ENCODE results near the gene SMAD5.

SMAD5 gene

GRCh38 chr5:136132557-136133221, at the start of gene SMAD5:
SMAD5 (plus strand) TSS chr5:136132845; CDS start chr5:136153761, 20,916 bp downstream.
- no peak within 1 kb of the TSS for H3K27ac ChIP-seq (ENCODE audit: low read length)
- peak; percentile 89 for DNase-seq (ENCODE audit: low read depth, low spot score)
- H3K4me1 ChIP-seq (ENCODE audit: control insufficient read depth, insufficient read depth, low read length), result no peaks in the 10 kb centered on the region
- H3K36me3 ChIP-seq (ENCODE audit: control insufficient read depth, insufficient read depth, low read length), result no peaks in the 10 kb centered on the region
- no CpG with 5 or more reads among the region's 81 CpGs for WGBS (ENCODE audit: insufficient coverage, insufficient read length)
- H3K4me3 ChIP-seq (ENCODE audit: low read length), result peak within 1 kb of the TSS; percentile 91
- H3K9me3 ChIP-seq (ENCODE audit: control insufficient read depth, insufficient read depth, low read length), result no peaks in the 10 kb centered on the region
- no peaks in the 10 kb centered on the region for H3K27me3 ChIP-seq (ENCODE audit: control insufficient read depth, insufficient read depth, low read length)

DNA sequence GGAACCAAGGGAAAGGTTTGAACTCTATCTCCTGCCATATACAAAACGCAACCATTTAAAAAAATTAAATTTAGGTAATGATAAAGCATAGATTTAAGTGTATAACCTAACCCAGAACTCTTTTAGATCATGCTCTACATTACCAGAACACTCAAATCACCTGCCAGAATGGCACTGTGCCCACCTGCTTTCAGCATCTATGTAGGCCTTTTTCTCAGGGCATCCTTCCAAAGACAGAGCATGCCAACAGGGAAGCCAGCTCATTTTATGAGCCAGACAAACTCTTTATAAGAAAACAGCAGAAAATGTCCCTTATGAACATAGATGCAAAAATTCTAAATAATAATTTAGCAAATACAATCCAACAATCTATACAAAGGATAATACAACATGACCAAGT, 47.9 kb upstream of the SMAD5 start:
- no peak overlapping the region for H3K4me3 ChIP-seq (ENCODE audit: low read length)
- no peak overlapping the region for H3K27ac ChIP-seq (ENCODE audit: low read length)
- H3K4me1 ChIP-seq (ENCODE audit: control insufficient read depth, insufficient read depth, low read length), result no peaks in the 10 kb centered on the region; the same call in 1 of the 2 replicates
- no peaks in the 10 kb centered on the region for H3K36me3 ChIP-seq (ENCODE audit: control insufficient read depth, insufficient read depth, low read length)
- H3K27me3 ChIP-seq (ENCODE audit: control insufficient read depth, insufficient read depth, low read length), result no peaks in the 10 kb centered on the region
- DNase-seq (ENCODE audit: low read depth, low spot score), result no peak
- WGBS (ENCODE audit: insufficient coverage, insufficient read length), result no CpG with 5 or more reads among the region's 1 CpG
- H3K9me3 ChIP-seq (ENCODE audit: control insufficient read depth, insufficient read depth, low read length), result no peaks in the 10 kb centered on the region

DNA sequence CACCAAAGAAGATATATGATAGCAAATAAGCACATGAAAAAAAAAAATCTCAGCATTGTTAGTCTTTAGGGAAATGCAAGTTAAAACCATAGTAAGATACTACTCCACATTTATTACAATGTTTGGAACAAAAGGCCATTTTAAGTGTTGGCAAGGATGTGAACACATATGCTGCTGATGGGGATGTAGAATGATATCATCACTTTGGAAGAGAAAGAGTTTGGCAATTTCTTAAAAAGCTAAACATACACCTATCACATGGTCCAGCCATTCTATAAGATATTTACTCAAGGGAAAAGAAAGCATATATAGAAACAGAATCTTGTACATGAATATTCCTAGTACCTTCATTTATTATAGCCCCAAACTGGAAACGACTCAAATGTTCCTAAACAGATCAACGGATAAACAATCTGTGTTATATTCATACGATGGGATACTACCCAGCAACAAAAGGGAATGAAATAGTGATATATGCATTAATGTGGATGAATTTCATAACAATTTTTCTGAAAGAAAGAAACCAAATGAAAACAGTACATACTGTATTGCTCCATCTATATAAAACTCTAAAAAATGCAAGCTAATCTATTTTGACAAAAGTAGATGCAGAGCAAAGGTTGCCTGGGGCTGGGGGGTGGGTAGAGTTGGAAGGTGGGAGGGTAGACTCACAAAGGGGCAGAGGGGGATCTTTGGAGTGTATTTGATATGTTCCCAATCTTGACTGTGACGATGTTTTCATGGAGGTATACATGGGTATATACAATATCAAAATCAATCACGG, 45.7 kb upstream of the SMAD5 start:
- WGBS (ENCODE audit: insufficient coverage, insufficient read length), result no CpG with 5 or more reads among the region's 5 CpGs
- no peak overlapping the region for H3K4me3 ChIP-seq (ENCODE audit: low read length)
- no peaks in the 10 kb centered on the region; the same call in 1 of the 2 replicates for H3K4me1 ChIP-seq (ENCODE audit: control insufficient read depth, insufficient read depth, low read length)
- no peak overlapping the region for H3K27ac ChIP-seq (ENCODE audit: low read length)
- no peak for DNase-seq (ENCODE audit: low read depth, low spot score)
- H3K27me3 ChIP-seq (ENCODE audit: control insufficient read depth, insufficient read depth, low read length), result no peaks in the 10 kb centered on the region
- H3K36me3 ChIP-seq (ENCODE audit: control insufficient read depth, insufficient read depth, low read length), result no peaks in the 10 kb centered on the region
- H3K9me3 ChIP-seq (ENCODE audit: control insufficient read depth, insufficient read depth, low read length), result no peaks in the 10 kb centered on the region

DNA sequence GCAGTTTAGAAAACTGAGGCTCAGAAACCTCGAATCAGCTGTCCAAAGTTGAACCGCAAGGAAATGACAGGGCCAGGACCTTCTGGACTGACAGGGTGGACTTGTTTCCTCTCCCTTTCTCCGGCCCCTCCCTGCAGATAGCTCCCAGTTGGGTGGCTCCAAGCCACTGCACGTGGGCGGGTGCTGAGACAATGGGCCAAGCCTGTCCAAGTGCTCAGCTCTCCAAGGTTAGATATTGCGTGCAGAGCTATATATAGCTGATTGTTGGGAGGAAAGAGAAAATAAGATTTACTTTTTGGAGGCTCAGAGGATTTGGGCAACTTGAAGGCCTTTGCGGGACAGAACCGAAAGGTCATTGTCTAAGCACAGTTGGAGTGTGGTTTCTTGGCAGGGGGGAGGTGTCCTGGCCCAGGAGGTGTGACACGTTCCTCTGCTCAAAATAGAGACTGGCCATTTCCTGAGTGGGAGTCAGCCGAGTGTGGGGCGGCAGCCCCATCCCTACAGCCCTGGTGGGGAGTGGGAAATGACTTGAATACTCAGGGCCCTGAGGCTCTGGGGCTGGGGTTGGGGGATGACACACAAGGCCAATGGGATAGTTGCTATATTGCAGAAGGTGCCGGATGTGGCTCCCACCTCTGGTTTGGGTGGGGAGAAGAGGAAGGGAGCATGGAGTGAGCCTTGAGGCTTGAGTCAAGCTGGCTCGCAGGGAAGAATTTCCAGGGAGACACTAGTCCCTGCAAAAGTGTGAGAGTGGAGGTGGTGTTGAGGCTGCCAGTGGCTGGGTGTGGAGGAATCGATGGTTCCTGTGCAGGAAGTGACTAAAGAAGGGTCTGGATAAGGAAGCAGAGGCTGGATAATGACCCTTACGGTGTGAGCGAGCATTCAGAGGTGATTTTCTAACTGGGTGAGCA, 44.4 kb upstream of the SMAD5 start:
- no peak overlapping the region for H3K4me3 ChIP-seq (ENCODE audit: low read length)
- no peak for DNase-seq (ENCODE audit: low read depth, low spot score)

DNA sequence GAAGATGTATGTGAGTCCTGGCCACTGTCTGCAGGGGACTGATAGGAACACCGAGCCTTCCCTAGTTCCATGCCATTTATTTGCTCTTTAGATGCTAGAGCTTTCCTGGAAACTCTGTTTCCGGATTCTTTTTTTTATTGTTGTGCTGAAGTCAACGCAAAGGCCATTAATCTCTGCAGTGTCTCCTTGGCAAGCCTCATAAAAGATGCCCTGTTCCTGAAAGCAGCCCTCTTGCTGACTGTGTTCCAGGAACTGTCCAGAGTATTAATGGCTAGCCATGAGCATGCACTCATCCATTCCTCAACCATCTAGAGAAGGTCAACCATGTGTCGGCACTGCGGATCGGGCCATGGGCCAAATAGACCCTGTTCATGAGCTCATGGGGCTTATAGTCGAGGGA, 42.9 kb upstream of the SMAD5 start:
- Histone ChIP-seq H3K27me3 (ENCODE audit: control insufficient read depth, insufficient read depth, low read length) (no peaks in the 10 kb centered on the region), H3K27ac (ENCODE audit: low read length) (no peak overlapping the region), H3K4me1 (ENCODE audit: control insufficient read depth, insufficient read depth, low read length) (no peaks in the 10 kb centered on the region), H3K9me3 (ENCODE audit: control insufficient read depth, insufficient read depth, low read length) (no peaks in the 10 kb centered on the region), H3K4me3 (ENCODE audit: low read length) (no peak overlapping the region), H3K36me3 (ENCODE audit: control insufficient read depth, insufficient read depth, low read length) (no peaks in the 10 kb centered on the region)
- no peak for DNase-seq (ENCODE audit: low read depth, low spot score)
- WGBS (ENCODE audit: insufficient coverage, insufficient read length), result no CpG with 5 or more reads among the region's 7 CpGs

More for the DNA sequence above, 44.4 kb upstream of the SMAD5 start:
- no peaks in the 10 kb centered on the region for H3K9me3 ChIP-seq (ENCODE audit: control insufficient read depth, insufficient read depth, low read length)
- WGBS (ENCODE audit: insufficient coverage, insufficient read length), result no CpG with 5 or more reads among the region's 16 CpGs
- no peaks in the 10 kb centered on the region for H3K4me1 ChIP-seq (ENCODE audit: control insufficient read depth, insufficient read depth, low read length)
- H3K27me3 ChIP-seq (ENCODE audit: control insufficient read depth, insufficient read depth, low read length), result no peaks in the 10 kb centered on the region
- no peak overlapping the region for H3K27ac ChIP-seq (ENCODE audit: low read length)
- H3K36me3 ChIP-seq (ENCODE audit: control insufficient read depth, insufficient read depth, low read length), result no peaks in the 10 kb centered on the region

DNA sequence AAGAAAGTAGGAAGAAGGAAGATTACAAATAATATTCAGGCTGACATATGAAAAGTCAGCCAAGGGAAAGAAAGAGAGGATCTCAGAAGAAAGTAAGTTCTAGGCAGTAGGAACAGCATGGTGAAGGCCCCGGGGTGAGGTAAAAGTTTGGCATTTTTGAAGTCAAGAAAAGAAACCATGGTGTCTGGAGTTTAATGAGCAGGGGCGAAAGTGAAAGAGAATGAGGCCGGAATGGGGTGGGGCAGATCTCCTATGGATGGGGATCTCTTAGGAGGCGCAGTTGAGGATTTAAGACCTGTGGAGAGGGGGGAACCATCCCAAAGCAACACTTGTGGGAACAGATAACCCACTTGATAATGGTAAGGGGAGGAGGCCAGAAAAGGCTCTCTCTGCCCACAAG, 42.3 kb upstream of the SMAD5 start:
- no CpG with 5 or more reads among the region's 4 CpGs for WGBS (ENCODE audit: insufficient coverage, insufficient read length)
- Histone ChIP-seq H3K9me3 (ENCODE audit: control insufficient read depth, insufficient read depth, low read length) (no peaks in the 10 kb centered on the region), H3K4me1 (ENCODE audit: control insufficient read depth, insufficient read depth, low read length) (no peaks in the 10 kb centered on the region), H3K36me3 (ENCODE audit: control insufficient read depth, insufficient read depth, low read length) (no peaks in the 10 kb centered on the region), H3K27me3 (ENCODE audit: control insufficient read depth, insufficient read depth, low read length) (no peaks in the 10 kb centered on the region), H3K4me3 (ENCODE audit: low read length) (no peak overlapping the region), H3K27ac (ENCODE audit: low read length) (no peak overlapping the region)
- no peak for DNase-seq (ENCODE audit: low read depth, low spot score)

GRCh38 chr5:136094189-136094912, 38.3 kb upstream of the SMAD5 start:
- no peak for DNase-seq (ENCODE audit: low read depth, low spot score)
- H3K4me3 ChIP-seq (ENCODE audit: low read length), result no peak overlapping the region
- no peak overlapping the region for H3K27ac ChIP-seq (ENCODE audit: low read length)
- WGBS (ENCODE audit: insufficient coverage, insufficient read length), result no CpG with 5 or more reads among the region's 3 CpGs
- H3K4me1 ChIP-seq (ENCODE audit: control insufficient read depth, insufficient read depth, low read length), result peaks cover 7% of the 10 kb centered on the region
- no peaks in the 10 kb centered on the region for H3K36me3 ChIP-seq (ENCODE audit: control insufficient read depth, insufficient read depth, low read length)
- H3K27me3 ChIP-seq (ENCODE audit: control insufficient read depth, insufficient read depth, low read length), result no peaks in the 10 kb centered on the region
- H3K9me3 ChIP-seq (ENCODE audit: control insufficient read depth, insufficient read depth, low read length), result no peaks in the 10 kb centered on the region

DNA sequence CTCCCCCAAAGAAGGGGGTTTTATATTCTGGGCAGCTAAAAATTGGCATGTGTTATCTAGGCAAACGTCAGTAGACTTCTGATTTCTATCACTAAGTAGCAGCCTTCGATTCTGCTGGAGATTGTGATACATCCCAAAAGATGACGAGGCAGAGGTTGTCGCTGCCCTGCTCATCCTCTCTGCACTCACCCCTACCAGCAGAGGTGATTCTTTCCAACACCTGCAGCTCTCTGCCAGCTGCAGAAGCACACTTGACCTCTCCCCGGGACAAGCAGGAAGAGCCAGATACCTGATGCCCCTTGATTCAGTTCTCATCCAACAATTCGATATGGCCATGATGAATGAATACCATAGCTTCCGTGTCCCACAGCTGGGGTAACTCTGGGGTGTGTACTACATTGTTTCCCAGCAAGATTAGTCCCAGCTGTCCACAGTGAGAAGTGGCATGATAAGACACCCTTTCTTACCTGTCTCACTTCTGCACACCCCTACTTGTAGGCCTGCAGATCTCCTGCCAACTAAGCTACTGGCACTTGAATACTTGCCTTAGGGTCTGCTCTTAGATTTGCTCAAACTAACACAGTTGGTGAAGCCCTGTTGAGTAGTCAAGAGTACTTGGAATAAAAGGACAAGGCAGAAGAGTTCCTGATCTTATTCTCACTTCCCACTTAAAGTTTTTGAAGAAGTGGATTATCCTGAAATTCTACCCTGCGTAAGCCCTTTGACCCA, 37.6 kb upstream of the SMAD5 start:
- Histone ChIP-seq H3K27me3 (ENCODE audit: control insufficient read depth, insufficient read depth, low read length) (no peaks in the 10 kb centered on the region), H3K36me3 (ENCODE audit: control insufficient read depth, insufficient read depth, low read length) (no peaks in the 10 kb centered on the region), H3K27ac (ENCODE audit: low read length) (no peak overlapping the region), H3K9me3 (ENCODE audit: control insufficient read depth, insufficient read depth, low read length) (no peaks in the 10 kb centered on the region), H3K4me3 (ENCODE audit: low read length) (no peak overlapping the region), H3K4me1 (ENCODE audit: control insufficient read depth, insufficient read depth, low read length) (peaks cover 7% of the 10 kb centered on the region)
- WGBS (ENCODE audit: insufficient coverage, insufficient read length), result no CpG with 5 or more reads among the region's 8 CpGs
- no peak for DNase-seq (ENCODE audit: low read depth, low spot score)

GRCh38 chr5:136098176-136098575, 34.5 kb upstream of the SMAD5 start:
- Histone ChIP-seq H3K4me3 (ENCODE audit: low read length) (no peak overlapping the region), H3K9me3 (ENCODE audit: control insufficient read depth, insufficient read depth, low read length) (no peaks in the 10 kb centered on the region), H3K4me1 (ENCODE audit: control insufficient read depth, insufficient read depth, low read length) (peaks cover 7% of the 10 kb centered on the region), H3K27ac (ENCODE audit: low read length) (no peak overlapping the region), H3K27me3 (ENCODE audit: control insufficient read depth, insufficient read depth, low read length) (no peaks in the 10 kb centered on the region), H3K36me3 (ENCODE audit: control insufficient read depth, insufficient read depth, low read length) (no peaks in the 10 kb centered on the region)
- no peak for DNase-seq (ENCODE audit: low read depth, low spot score)
- WGBS (ENCODE audit: insufficient coverage, insufficient read length), result no CpG with 5 or more reads among the region's 4 CpGs
